HepG2 (cell line): ENCODE results near the gene BLVRB. TPM values are rescaled to one million over a fixed set of nuclear protein-coding genes. Genes with fewer than 3 reads are reported as not detected.
A peak's percentile ranks its signal among the peaks of the same experiment; 100 is the strongest.

Source experiments
- ATAC-seq: fragments of 200-7000 bp; cut with Tn5 transposase; 3 replicates; pipeline ENCODE4 v1.9.1; 2020; ENCODE audit warnings: mild to moderate bottlenecking, moderate library complexity
- BruUV-seq: library from RNA; stranded (reverse); fragments of 400-500 nt; replicated peaks from 2 replicates; lab custom pipeline; 2021; lab: Mats Ljungman, UMichigan
- CTCF ChIA-PET: fragments of 300-600 bp; formaldehyde crosslinking; extraction: SDS; loops from one replicate; lab custom pipeline; 2021; ENCODE audit warnings: low total read pairs, inconsistent platforms, low intra/inter-chr PET ratio; lab: Yijun Ruan, JAX
- POLR2A ChIA-PET: fragments of 350-600 bp; sonication (Branson Sonifier 250); formaldehyde crosslinking; loops from one replicate; lab custom pipeline; 2020; ENCODE audit warnings: antibody characterized with exemption, inconsistent platforms; lab: Yijun Ruan, JAX
- DNase-seq: peaks from one replicate; pipeline ENCODE4 v3.0.0-alpha.2; 2015; ENCODE audit warnings: low spot score
- FAIRE-seq: peaks from 3 replicates; lab custom pipeline; 2011; peaks lifted over from hg19 to GRCh38; lab: Jason Lieb, UNC
- H2AFZ ChIP-seq: one replicate; pipeline ENCODE4 v1.6.1; 2011; ENCODE audit warnings: low read length, inconsistent platforms
- H3K27ac ChIP-seq: fragments of 300-600 bp; 3 replicates; pipeline ENCODE4 v1.8.0; 2011; ENCODE audit warnings: mixed run types, mild to moderate bottlenecking, mixed read lengths, low read length, inconsistent platforms; ENCODE audit not compliant: insufficient read depth; ENCODE audit errors: extremely low read length
- H3K27me3 ChIP-seq, 2 experiments: fragments of 200-600 bp in 1 of 2; 2 replicates in 1 of 2; 3 replicates in 1 of 2; pipeline versions ENCODE4 v1.6.0 to v1.8.0; 2011; ENCODE audit warnings: low read length in 2 of 2, mild to moderate bottlenecking in 2 of 2, moderate library complexity in 2 of 2, inconsistent platforms in 1 of 2; ENCODE audit not compliant: insufficient read depth in 2 of 2, control insufficient read depth in 1 of 2
- H3K36me3 ChIP-seq, 2 experiments: fragments of 200-600 bp in 1 of 2; replicated peaks in 1 of 2; 2 replicates in 1 of 2; 3 replicates in 1 of 2; pipeline versions ENCODE4 v1.5.1 to v1.8.0; 2011; ENCODE audit warnings: low read length in 2 of 2, inconsistent platforms in 1 of 2; ENCODE audit not compliant: insufficient read depth in 2 of 2, control insufficient read depth in 1 of 2
- H3K4me1 ChIP-seq: 2 replicates; pipeline ENCODE4 v1.5.1; 2012; ENCODE audit warnings: low read length, inconsistent platforms; ENCODE audit not compliant: insufficient read depth
- H3K4me2 ChIP-seq: 2 replicates; pipeline ENCODE4 v1.6.0; 2011; ENCODE audit warnings: low read depth, low read length, inconsistent platforms
- H3K4me3 ChIP-seq, 3 experiments: fragments of 200-600 bp in 1 of 3; sonication (generic), shearing (Covaris generic) in 1 of 3; replicated peaks in 1 of 3; 2 replicates each; pipeline ENCODE4 v1.5.1; 2011 to 2016; ENCODE audit warnings: low read length in 3 of 3, inconsistent platforms in 2 of 3, low read depth in 2 of 3, mild to moderate bottlenecking in 2 of 3, control low read depth in 1 of 3, mixed read lengths in 1 of 3; ENCODE audit not compliant: insufficient read depth in 1 of 3
- H3K79me2 ChIP-seq: one replicate; pipeline ENCODE4 v1.6.1; 2011; ENCODE audit warnings: low read length, inconsistent platforms; ENCODE audit not compliant: insufficient read depth
- H3K9ac ChIP-seq: 2 replicates; pipeline ENCODE4 v1.6.0; 2011; ENCODE audit warnings: mild to moderate bottlenecking, low read depth, low read length, inconsistent platforms; ENCODE audit not compliant: insufficient read depth
- H3K9me3 ChIP-seq: 2 replicates; pipeline ENCODE4 v1.5.1; 2012; ENCODE audit warnings: mild to moderate bottlenecking, low read length
- H4K20me1 ChIP-seq: 2 replicates; pipeline ENCODE4 v1.6.0; 2011; ENCODE audit warnings: inconsistent platforms, mild to moderate bottlenecking, low read length, moderate library complexity; ENCODE audit not compliant: insufficient read depth
- ELF4 ChIP-seq: sonication (generic); formaldehyde crosslinking; IDR thresholded peaks from 2 replicates; pipeline ENCODE4 v1.5.0; 2020; ENCODE audit warnings: missing genetic modification reagents, mild to moderate bottlenecking, moderate library complexity, borderline replicate concordance
- FOXK2 ChIP-seq: fragments of 450-650 bp; IDR thresholded peaks from 2 replicates; pipeline ENCODE4 v1.6.1; 2016
- GLI4 ChIP-seq: sonication (generic); formaldehyde crosslinking; IDR thresholded peaks from 2 replicates; pipeline ENCODE4 v1.5.1; 2020; ENCODE audit warnings: missing genetic modification reagents, mild to moderate bottlenecking, moderate library complexity, borderline replicate concordance
- HDAC2 ChIP-seq: sonication (generic); formaldehyde crosslinking; IDR thresholded peaks from 2 replicates; pipeline ENCODE4 v1.4.0; 2020; ENCODE audit warnings: missing genetic modification reagents
- MTA3 ChIP-seq: sonication (generic); formaldehyde crosslinking; IDR thresholded peaks from 2 replicates; pipeline ENCODE4 v1.4.0; 2020; ENCODE audit warnings: missing genetic modification reagents
- PHB2 ChIP-seq: fragments of 450-650 bp; IDR thresholded peaks from 2 replicates; pipeline ENCODE4 v1.6.1; 2018; ENCODE audit not compliant: partially characterized antibody
- SNAPC2 ChIP-seq: sonication (generic); formaldehyde crosslinking; IDR thresholded peaks from 2 replicates; pipeline ENCODE4 v1.8.1; 2022; ENCODE audit warnings: mild to moderate bottlenecking, missing genetic modification reagents
- TAF15 ChIP-seq: fragments of 200-400 bp; formaldehyde crosslinking; IDR thresholded peaks from one replicate; pipeline ENCODE4 v1.6.1; 2018; ENCODE audit warnings: mild to moderate bottlenecking, low read depth, low read length; ENCODE audit not compliant: poor library complexity, severe bottlenecking
- TCF12 ChIP-seq, 2 experiments: fragments of 450-650 bp in 1 of 2; sonication (generic) in 1 of 2; formaldehyde crosslinking in 1 of 2; IDR thresholded peaks; 2 replicates each; pipeline versions ENCODE4 v1.6.1 to v1.8.0; 2017 to 2022; ENCODE audit warnings: antibody characterized with exemption in 1 of 2, mild to moderate bottlenecking in 1 of 2, missing genetic modification reagents in 1 of 2, moderate library complexity in 1 of 2
- ZNF121 ChIP-seq: sonication (generic); formaldehyde crosslinking; IDR thresholded peaks from 2 replicates; pipeline ENCODE4 v1.5.0; 2020; ENCODE audit warnings: mild to moderate bottlenecking, missing genetic modification reagents
- ZNF331 ChIP-seq: sonication (generic); formaldehyde crosslinking; IDR thresholded peaks from 2 replicates; pipeline ENCODE4 v1.4.0; 2020; ENCODE audit warnings: missing genetic modification reagents
- ZNF383 ChIP-seq: sonication (generic); formaldehyde crosslinking; IDR thresholded peaks from 2 replicates; pipeline ENCODE4 v1.4.0; 2020; ENCODE audit warnings: missing genetic modification reagents, mild to moderate bottlenecking, borderline replicate concordance
- ZNF691 ChIP-seq: sonication (generic); formaldehyde crosslinking; IDR thresholded peaks from 2 replicates; pipeline ENCODE4 v1.4.0; 2020; ENCODE audit warnings: missing genetic modification reagents, low read depth, mild to moderate bottlenecking, borderline replicate concordance
- ZSCAN5A ChIP-seq: sonication (generic); formaldehyde crosslinking; IDR thresholded peaks from 2 replicates; pipeline ENCODE4 v1.8.0; 2022; ENCODE audit warnings: mild to moderate bottlenecking, missing genetic modification reagents, borderline replicate concordance
- WGBS: methylation state at CpG from one replicate; pipeline ENCODE4 v1.1.6; 2017; ENCODE audit warnings: low lambda C conversion rate; 5-methylcytosine and 5-hydroxymethylcytosine counted together
- in situ Hi-C: cut with HindIII; loops from 2 replicates; pipeline ENCODE4 v1.10.0; 2017; ENCODE audit warnings: low pct_unique_long_range_greater_than_20kb; ENCODE audit not compliant: extremely low pct_ligation_motif_present
- intact Hi-C: fragments of 100-400 bp; cut with micrococcal nuclease; formaldehyde crosslinking; loops from one replicate; pipeline ENCODE4 v1.10.0; 2022; ENCODE audit not compliant: unreplicated experiment
- polyA plus RNA-seq, 8 experiments: library from polyadenylated mRNA; depleted of rRNA in 3 of 8; stranded (reverse) in 7 of 8; unstranded in 1 of 8; fragments of >200 nt; fragmentation: Illumina TruSeq in 4 of 8; extraction: Trizol in 4 of 8; gene quantifications; 2 replicates each; pipeline versions ENCODE4 v1.2.1 to v1.2.3, GENCODE V29; 2011 to 2016; ENCODE audit warnings: low read depth in 4 of 8, missing spikeins in 1 of 8, mixed read lengths in 1 of 8; ENCODE audit not compliant: insufficient read depth in 1 of 8
- total RNA-seq, 5 experiments: library from RNA; depleted of rRNA; stranded (reverse); fragments of >200 nt; fragmentation: Illumina TruSeq; extraction: Trizol; gene quantifications; 2 replicates each; pipeline ENCODE4 v1.2.3, GENCODE V29; 2016; ENCODE audit warnings: low read depth in 1 of 5

BLVRB gene
- total and polyA plus RNA-seq, 2 of the 13 experiments (the other 11 are each of a cell fraction or from before 2014, with no cell fraction given) = 25.9 to 51.4 TPM

- peaks cover 7% of the 10 kb centered on the region for H3K79me2 ChIP-seq
- H3K4me1 ChIP-seq = peaks cover 57% of the 10 kb centered on the region
- H3K4me3 ChIP-seq = no peak overlapping the region
- BruUV-seq = no TSS peak
- peaks cover 0 to 2% of the 10 kb centered on the region in 2 experiments; a peak in 1 of 5 replicates for H3K36me3 ChIP-seq
- DNase-seq (no peak), ATAC-seq (no peak), FAIRE-seq (no peak)
- no peaks in the 10 kb centered on the region; a peak in 1 of 5 replicates for H3K27me3 ChIP-seq
- H3K9me3 ChIP-seq = no peaks in the 10 kb centered on the region
- H4K20me1 ChIP-seq = no peaks in the 10 kb centered on the region
- intact Hi-C loops = loop anchor here (2.0 to 10.0 kb wide), 2 partner anchors 25 to 75 kb away; partner anchors contain the start of genes C19orf47, PLD3 and SERTAD3
- H3K4me2 ChIP-seq = no peak overlapping the region
- ChIA-PET CTCF (no interaction called here), POLR2A (interaction anchor here (1.0 to 2.2 kb wide), 6 partner anchors 9 to 44 kb away, joined by 3 to 50 read pairs (median 17); partner anchors contain the start of gene SERTAD3)
- WGBS = 60% methylated on average over 3 of the region's 5 CpGs
- no peak overlapping the region for H2AFZ ChIP-seq
- H3K27ac ChIP-seq = no peak overlapping the region
- no peak for TF ChIP-seq ZNF331 (CRISPR knock-in tag)
- no peak for TF ChIP-seq ZNF383 (CRISPR knock-in tag)
- TF ChIP-seq TAF15 = no peak
- peak; percentile 97 for TF ChIP-seq ZNF691
- TF ChIP-seq ZNF121 (CRISPR knock-in tag) = peak; percentile 86
- no peak for TF ChIP-seq FOXK2
- no peak for TF ChIP-seq PHB2
- no peak for TF ChIP-seq SNAPC2 (CRISPR knock-in tag)
- TF ChIP-seq HDAC2 (CRISPR knock-in tag) = no peak
- no peak for TF ChIP-seq ELF4 (CRISPR knock-in tag)
- no peak for TF ChIP-seq GLI4 (CRISPR knock-in tag)
- no peak for TF ChIP-seq ZSCAN5A (CRISPR knock-in tag)
- TF ChIP-seq TCF12 (IDR thresholded peaks at IDR 0.05) = no peak
- TF ChIP-seq TCF12 (CRISPR knock-in tag; IDR thresholded peaks at IDR 0.05) = 0 out of 2 replicates have a peak, but pooled peaks have one; percentile 29
- no peak for TF ChIP-seq MTA3 (CRISPR knock-in tag)
- in situ Hi-C loops = no loop called here
- H3K9ac ChIP-seq = no peak overlapping the region
These were observed 45.8 kb downstream of the BLVRB start for GRCh38 chr19:40419780-40420179.
